NCI-H2029 treated with DMSO at 0.1 percent for 48 hours (cell line): ENCODE measurements around the gene CYP4F12.
A peak's percentile ranks its signal among the peaks of the same experiment; 100 is the strongest.

ENCODE experiments used
- DNase-seq: peaks from one replicate; lab custom pipeline; 2025; lab: John Stamatoyannopoulos, UW

The CYP4F12 gene

GRCh38 chr19:15672580-15673175, at the start of gene CYP4F12:
Gene CYP4F12, plus strand, starts transcription at chr19:15673087. Its CDS starts 443 bp downstream, at chr19:15673530.
- DNase-seq: peak; percentile 83

- no peak for DNase-seq
Observed at GRCh38 chr19:15623711-15624318, 49.1 kb upstream of the CYP4F12 start.

- no peak for DNase-seq
Observed at GRCh38 chr19:15628236-15629002, 44.5 kb upstream of the CYP4F12 start.

GRCh38 chr19:15629003-15629880, 43.6 kb upstream of the CYP4F12 start:
- peak; percentile 84 for DNase-seq

GRCh38 chr19:15631817-15632216, 41.1 kb upstream of the CYP4F12 start:
- no peak for DNase-seq

GRCh38 chr19:15633082-15633835, 39.6 kb upstream of the CYP4F12 start:
- no peak for DNase-seq

- no peak for DNase-seq
Observed at GRCh38 chr19:15634105-15634504, 38.8 kb upstream of the CYP4F12 start.

- no peak for DNase-seq
Observed at GRCh38 chr19:15635016-15635805, 37.7 kb upstream of the CYP4F12 start.

- no peak for DNase-seq
Observed at GRCh38 chr19:15636026-15636425, 36.9 kb upstream of the CYP4F12 start.

- peak; percentile 61 for DNase-seq
Observed at GRCh38 chr19:15639596-15639995, 33.3 kb upstream of the CYP4F12 start.

- peak; percentile 83 for DNase-seq
Observed at GRCh38 chr19:15640294-15640903, 32.5 kb upstream of the CYP4F12 start, which contains the start of gene CYP4F3. Gene CYP4F3, plus strand, starts transcription at chr19:15640897. Its CDS starts 519 bp downstream, at chr19:15641416.

GRCh38 chr19:15640904-15641597, 31.8 kb upstream of the CYP4F12 start:
- DNase-seq: no peak

GRCh38 chr19:15641901-15642491, 30.9 kb upstream of the CYP4F12 start:
- DNase-seq: no peak

- no peak for DNase-seq
Observed at GRCh38 chr19:15642807-15643206, 30.1 kb upstream of the CYP4F12 start.

- no peak for DNase-seq
Observed at GRCh38 chr19:15643387-15643786, 29.5 kb upstream of the CYP4F12 start.

- no peak for DNase-seq
Observed at GRCh38 chr19:15644066-15644741, 28.7 kb upstream of the CYP4F12 start.

GRCh38 chr19:15644816-15645215, 28.1 kb upstream of the CYP4F12 start:
- no peak for DNase-seq

GRCh38 chr19:15649526-15649925, 23.4 kb upstream of the CYP4F12 start:
- no peak for DNase-seq
